K562 (cell line): ENCODE data around the gene LGALS8. TPM values are rescaled to one million over a fixed set of nuclear protein-coding genes. Genes with fewer than 3 reads are reported as not detected.

Experiments
- CHD1 ChIP-seq: fragments of 200-600 bp; sonication (generic); IDR thresholded peaks from one replicate; pipeline ENCODE4 v1.6.1; 2012; ENCODE audit warnings: mild to moderate bottlenecking, moderate library complexity, low read length, inconsistent platforms
- CREB1 ChIP-seq, 2 experiments: sonication (generic) in 1 of 2; formaldehyde crosslinking in 1 of 2; IDR thresholded peaks; 2 replicates each; pipeline versions ENCODE4 v1.6.1 to v1.8.0; 2012 to 2022; ENCODE audit warnings: inconsistent platforms in 1 of 2, mild to moderate bottlenecking in 1 of 2, missing genetic modification reagents in 1 of 2, moderate library complexity in 1 of 2
- CREBBP ChIP-seq: IDR thresholded peaks from one replicate; pipeline ENCODE4 v1.6.1; 2012; ENCODE audit warnings: low read depth, mild to moderate bottlenecking, control low read depth, inconsistent platforms, low read length
- FOXK1 ChIP-seq: sonication (generic); formaldehyde crosslinking; IDR thresholded peaks from 2 replicates; pipeline ENCODE4 v1.8.0; 2022; ENCODE audit warnings: missing genetic modification reagents, mild to moderate bottlenecking, borderline replicate concordance
- HIVEP1 ChIP-seq: fragments of 250-450 bp; sonication (Bioruptor Pico); IDR thresholded peaks from 2 replicates; pipeline ENCODE4 v1.4.0; 2020; ENCODE audit warnings: mild to moderate bottlenecking
- HLTF ChIP-seq: fragments of 450-650 bp; IDR thresholded peaks from 2 replicates; pipeline ENCODE4 v1.6.1; 2016
- KAT8 ChIP-seq: fragments of 450-650 bp; IDR thresholded peaks from 2 replicates; pipeline ENCODE4 v1.6.1; 2016; ENCODE audit warnings: low read depth, mild to moderate bottlenecking
- NR2C2 ChIP-seq, 2 experiments: fragments of 200-800 bp in 1 of 2; sonication (Bioruptor generic) in 1 of 2; sonication (generic) in 1 of 2; formaldehyde crosslinking in 1 of 2; IDR thresholded peaks; 2 replicates each; pipeline versions ENCODE4 v1.6.1 to v1.8.0; 2016 to 2022; ENCODE audit warnings: mild to moderate bottlenecking in 1 of 2, missing compliant biosample characterization in 1 of 2, missing genetic modification characterization in 1 of 2, missing genetic modification reagents in 1 of 2
- POLR2G ChIP-seq: fragments of 200-400 bp; formaldehyde crosslinking; IDR thresholded peaks from 2 replicates; pipeline ENCODE4 v1.6.1; 2017; ENCODE audit warnings: low read depth, mild to moderate bottlenecking, antibody characterized with exemption, low read length, moderate library complexity
- PPARD ChIP-seq: fragments of 250-450 bp; sonication (Bioruptor Pico); IDR thresholded peaks from 2 replicates; pipeline ENCODE4 v1.8.0; 2022; ENCODE audit warnings: inconsistent platforms, mild to moderate bottlenecking, moderate library complexity
- RHOXF2B ChIP-seq: fragments of 250-450 bp; sonication (Bioruptor Pico); conservative IDR thresholded peaks from 2 replicates; pipeline ENCODE4 v1.5.1; 2021
- SMAD3 ChIP-seq: fragments of 450-650 bp; formaldehyde crosslinking; conservative IDR thresholded peaks from 2 replicates; pipeline ENCODE4 v1.4.0; 2020; ENCODE audit warnings: mild to moderate bottlenecking
- TEAD1 ChIP-seq, 2 experiments: fragments of 450-650 bp in 1 of 2; sonication (generic) in 1 of 2; formaldehyde crosslinking; IDR thresholded peaks; 2 replicates each; pipeline versions ENCODE4 v1.4.0 to v1.8.0; 2020 to 2022; ENCODE audit warnings: mild to moderate bottlenecking in 2 of 2, missing genetic modification reagents in 1 of 2
- ZNF695 ChIP-seq: fragments of 450-650 bp; formaldehyde crosslinking; IDR thresholded peaks from 2 replicates; pipeline ENCODE4 v1.4.0; 2020; ENCODE audit warnings: mild to moderate bottlenecking, moderate library complexity
- polyA plus RNA-seq, 8 experiments: library from polyadenylated mRNA; depleted of rRNA in 4 of 8; stranded (reverse) in 5 of 8; unstranded in 3 of 8; fragments of >200 nt; fragmentation: Nextera tagmentation in 2 of 8; fragmentation: Illumina TruSeq in 1 of 8; extraction: Ambion mirVana in 2 of 8; extraction: Trizol in 1 of 8; gene quantifications; 2 replicates each; pipeline versions ENCODE4 v1.2.1 to v1.2.3, GENCODE V29; 2011 to 2014; ENCODE audit warnings: inconsistent platforms in 1 of 8, missing spikeins in 1 of 8
- total RNA-seq, 7 experiments: library from RNA; depleted of rRNA in 6 of 7; stranded (reverse); fragments of >200 nt in 6 of 7; fragmentation: Illumina TruSeq in 2 of 7; extraction: Trizol in 2 of 7; gene quantifications; 2 replicates each; pipeline versions ENCODE4 v1.2.1 to v1.2.3, GENCODE V29; 2011 to 2021; ENCODE audit warnings: low replicate concordance in 1 of 7
- TF ChIP-seq, protein P1 (sequence below): fragments of 450-650 bp; IDR thresholded peaks from 2 replicates; pipeline ENCODE4 v1.6.1; 2018; ENCODE audit not compliant: partially characterized antibody

Gene LGALS8
- total and polyA plus RNA-seq, 9 of the 15 experiments (the other 6 are each of a cell fraction or from before 2014, with no cell fraction given): 57.4 to 87.7 (median 70.3) TPM

DNA sequence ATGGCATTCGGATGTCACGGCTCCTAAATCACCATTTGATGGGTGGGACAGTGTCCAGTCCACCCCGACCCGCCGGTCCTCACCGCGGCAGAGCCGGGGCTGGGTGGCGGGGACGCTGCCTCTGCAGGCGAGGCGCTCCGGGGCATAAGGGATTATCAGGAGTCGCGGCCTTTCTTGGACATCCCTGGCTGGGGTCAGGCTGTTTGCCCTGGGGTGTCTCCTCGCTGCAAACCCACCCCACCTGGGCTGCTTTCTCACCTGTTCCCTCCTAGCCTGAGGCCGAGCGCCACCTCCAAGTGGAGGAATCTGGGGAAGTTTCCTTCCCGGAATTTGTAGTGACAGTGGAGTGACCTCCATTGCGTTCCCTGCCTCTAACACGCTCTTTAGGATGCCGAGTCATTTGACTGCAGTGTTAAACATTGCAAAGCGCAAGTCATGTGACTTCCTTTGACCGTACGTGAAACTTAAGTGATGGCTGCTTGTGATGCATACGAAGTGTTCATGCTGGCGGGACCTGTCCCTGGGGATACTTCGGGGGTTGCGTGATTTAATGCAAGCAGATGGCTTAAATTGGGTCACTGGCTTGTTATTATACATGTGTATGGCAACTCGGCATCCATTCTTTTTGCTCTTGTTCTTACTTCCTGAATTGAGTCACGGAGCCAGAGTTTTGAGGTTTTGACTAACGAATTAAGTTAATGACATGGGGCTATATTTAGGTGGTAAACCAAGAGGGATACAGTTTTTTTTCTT is 536 bp downstream of the LGALS8 start (continued):
- TF ChIP-seq HIVEP1 (CRISPR knock-in tag): no peak
- TF ChIP-seq POLR2G: peak; percentile 70
- TF ChIP-seq PPARD (CRISPR knock-in tag): no peak
- no peak for TF ChIP-seq ZNF695 (CRISPR knock-in tag)
- TF ChIP-seq CHD1: no peak
- TF ChIP-seq CREB1 (IDR thresholded peaks at IDR 0.05): peak; percentile 21; the same call in 1 of the 2 replicates
- TF ChIP-seq CREB1 (CRISPR knock-in tag; IDR thresholded peaks at IDR 0.05): peak; percentile 29; the same call in 1 of the 2 replicates
- TF ChIP-seq KAT8: no peak
- 0 out of 2 replicates have a peak, but pooled peaks have one; percentile 49 for TF ChIP-seq RHOXF2B
- peak; percentile 57; the same call in 1 of the 2 replicates for TF ChIP-seq SMAD3 (CRISPR knock-in tag)
- TF ChIP-seq HLTF: no peak
- 0 out of 2 replicates have a peak, but pooled peaks have one; percentile 11 for TF ChIP-seq NR2C2 (CRISPR knock-in tag; IDR thresholded peaks at IDR 0.05)
- TF ChIP-seq NR2C2 (tag; IDR thresholded peaks at IDR 0.05): peak; percentile 83
- TF ChIP-seq FOXK1: peak; percentile 95; the same call in 1 of the 2 replicates
- peak; percentile 59 to 76; a peak in 3 of 4 replicates for TF ChIP-seq TEAD1 (CRISPR knock-in tag; IDR thresholded peaks at IDR 0.05)
- no peak for TF ChIP-seq CREBBP
- TF ChIP-seq, protein P1, sequence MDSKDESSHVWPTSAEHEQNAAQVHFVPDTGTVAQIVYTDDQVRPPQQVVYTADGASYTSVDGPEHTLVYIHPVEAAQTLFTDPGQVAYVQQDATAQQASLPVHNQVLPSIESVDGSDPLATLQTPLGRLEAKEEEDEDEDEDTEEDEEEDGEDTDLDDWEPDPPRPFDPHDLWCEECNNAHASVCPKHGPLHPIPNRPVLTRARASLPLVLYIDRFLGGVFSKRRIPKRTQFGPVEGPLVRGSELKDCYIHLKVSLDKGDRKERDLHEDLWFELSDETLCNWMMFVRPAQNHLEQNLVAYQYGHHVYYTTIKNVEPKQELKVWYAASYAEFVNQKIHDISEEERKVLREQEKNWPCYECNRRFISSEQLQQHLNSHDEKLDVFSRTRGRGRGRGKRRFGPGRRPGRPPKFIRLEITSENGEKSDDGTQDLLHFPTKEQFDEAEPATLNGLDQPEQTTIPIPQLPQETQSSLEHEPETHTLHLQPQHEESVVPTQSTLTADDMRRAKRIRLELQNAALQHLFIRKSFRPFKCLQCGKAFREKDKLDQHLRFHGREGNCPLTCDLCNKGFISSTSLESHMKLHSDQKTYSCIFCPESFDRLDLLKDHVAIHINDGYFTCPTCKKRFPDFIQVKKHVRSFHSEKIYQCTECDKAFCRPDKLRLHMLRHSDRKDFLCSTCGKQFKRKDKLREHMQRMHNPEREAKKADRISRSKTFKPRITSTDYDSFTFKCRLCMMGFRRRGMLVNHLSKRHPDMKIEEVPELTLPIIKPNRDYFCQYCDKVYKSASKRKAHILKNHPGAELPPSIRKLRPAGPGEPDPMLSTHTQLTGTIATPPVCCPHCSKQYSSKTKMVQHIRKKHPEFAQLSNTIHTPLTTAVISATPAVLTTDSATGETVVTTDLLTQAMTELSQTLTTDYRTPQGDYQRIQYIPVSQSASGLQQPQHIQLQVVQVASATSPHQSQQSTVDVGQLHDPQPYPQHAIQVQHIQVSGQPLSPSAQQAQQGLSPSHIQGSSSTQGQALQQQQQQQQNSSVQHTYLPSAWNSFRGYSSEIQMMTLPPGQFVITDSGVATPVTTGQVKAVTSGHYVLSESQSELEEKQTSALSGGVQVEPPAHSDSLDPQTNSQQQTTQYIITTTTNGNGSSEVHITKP: no peak
